ENCODE data around the gene RIPK4.

Gene RIPK4

DNA sequence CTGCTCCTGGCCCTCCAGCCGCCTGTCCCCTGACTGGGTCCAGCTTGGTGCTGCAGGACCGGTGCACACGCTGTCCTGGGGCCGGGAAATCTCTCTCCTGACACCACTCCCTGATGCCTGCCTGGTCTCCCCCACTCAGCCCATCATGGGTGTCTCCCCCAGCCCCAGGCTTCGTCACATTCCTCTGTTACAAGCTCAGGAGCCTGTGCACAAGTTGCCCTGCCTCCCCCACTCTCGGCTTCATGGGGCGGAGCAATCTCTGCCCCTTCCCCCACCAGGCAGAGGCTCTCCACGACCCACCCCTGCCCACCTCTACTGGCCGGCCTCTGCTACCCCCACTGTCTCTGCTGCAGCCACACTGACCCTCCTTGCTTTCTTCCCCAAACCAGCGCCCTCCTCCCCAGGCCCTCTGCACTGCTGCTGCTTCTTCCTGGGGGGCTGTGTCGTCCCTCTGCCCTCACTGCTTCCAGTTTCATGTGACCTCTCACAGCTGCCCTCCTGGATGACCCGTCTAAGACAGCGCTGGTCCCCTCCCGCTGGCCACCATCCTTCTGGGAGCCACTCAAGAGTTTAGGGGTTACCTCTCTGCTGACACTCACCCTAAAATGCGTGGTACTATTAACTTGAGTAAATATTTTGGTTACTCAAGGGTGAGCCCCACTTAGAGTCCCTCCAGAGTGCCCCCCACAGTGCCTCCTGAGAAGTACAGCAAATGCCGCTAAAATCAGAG lies 5.7 kb upstream of the RIPK4 start:
- ChIA-PET CTCF (no interaction called here), POLR2A (interaction anchor here (1.6 kb wide), 1 partner anchor 11 kb away, joined by 6 read pairs; no protein-coding TSS in a partner anchor)
- TF ChIP-seq BHLHE40 (IDR thresholded peaks at IDR 0.05; ENCODE audit: borderline replicate concordance): no peak
- no peak for TF ChIP-seq CTBP1 (IDR thresholded peaks at IDR 0.05; ENCODE audit: borderline replicate concordance)
- no peak for TF ChIP-seq LEF1 (IDR thresholded peaks at IDR 0.05; ENCODE audit: borderline replicate concordance)
- TF ChIP-seq L3MBTL2 (conservative IDR thresholded peaks at IDR 0.05): no peak
- no peak for TF ChIP-seq TARDBP (IDR thresholded peaks at IDR 0.05)
- TF ChIP-seq SUZ12 (IDR thresholded peaks at IDR 0.05): no peak
- TF ChIP-seq FOXK2 (IDR thresholded peaks at IDR 0.05): no peak
- TF ChIP-seq NFRKB (IDR thresholded peaks at IDR 0.05): no peak
- no peak for TF ChIP-seq FOXA1 (IDR thresholded peaks at IDR 0.05)
- no peak for TF ChIP-seq FOXM1 (IDR thresholded peaks at IDR 0.05; ENCODE audit: borderline replicate concordance)
- TF ChIP-seq ZNF384 (IDR thresholded peaks at IDR 0.05): no peak
- TF ChIP-seq HDGF (IDR thresholded peaks at IDR 0.05; ENCODE audit: borderline replicate concordance): no peak
- no peak for TF ChIP-seq ELF4 (IDR thresholded peaks at IDR 0.05)
- TF ChIP-seq SP1 (IDR thresholded peaks at IDR 0.05): no peak
- TF ChIP-seq PKNOX1 (IDR thresholded peaks at IDR 0.05): no peak
- no peak for TF ChIP-seq ARNT (IDR thresholded peaks at IDR 0.05)
- DNase-seq (ENCODE audit: extremely low spot score): no peak

DNA sequence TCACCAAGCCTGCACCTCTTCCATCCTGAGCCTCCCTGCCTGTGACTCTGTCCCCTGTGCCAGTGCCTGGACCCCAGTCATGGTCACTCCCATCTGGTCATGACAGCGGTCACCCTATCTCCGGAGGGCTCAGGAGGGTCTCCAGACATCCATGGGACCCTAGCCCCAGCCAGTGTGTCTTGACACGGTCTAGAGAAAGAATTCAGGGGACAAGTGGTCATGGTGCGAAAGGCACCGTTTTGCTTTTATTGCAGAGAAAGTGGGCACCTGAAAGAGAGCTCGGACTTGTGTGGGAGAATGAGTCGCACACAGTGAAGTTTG lies 4.7 kb upstream of the RIPK4 start:
- no peak for DNase-seq (ENCODE audit: extremely low spot score)
- ChIA-PET POLR2A (interaction anchor here (1.6 kb wide), 1 partner anchor 10 kb away, joined by 6 read pairs; no protein-coding TSS in a partner anchor), CTCF (no interaction called here)
- TF ChIP-seq L3MBTL2 (conservative IDR thresholded peaks at IDR 0.05) (no peak), HDGF (IDR thresholded peaks at IDR 0.05; ENCODE audit: borderline replicate concordance) (no peak), ZNF384 (IDR thresholded peaks at IDR 0.05) (no peak), TARDBP (IDR thresholded peaks at IDR 0.05) (no peak), PKNOX1 (IDR thresholded peaks at IDR 0.05) (no peak), ARNT (IDR thresholded peaks at IDR 0.05) (no peak), SP1 (IDR thresholded peaks at IDR 0.05) (no peak), ELF4 (IDR thresholded peaks at IDR 0.05) (no peak), BHLHE40 (IDR thresholded peaks at IDR 0.05; ENCODE audit: borderline replicate concordance) (no peak)

- POLR2A ChIA-PET: interaction anchor here (1.6 kb wide), 1 partner anchor 10 kb away, joined by 6 read pairs; no protein-coding TSS in a partner anchor
- CTCF ChIA-PET: no interaction called here
- TF ChIP-seq PKNOX1 (IDR thresholded peaks at IDR 0.05) (no peak), LEF1 (IDR thresholded peaks at IDR 0.05; ENCODE audit: borderline replicate concordance) (no peak), BHLHE40 (IDR thresholded peaks at IDR 0.05; ENCODE audit: borderline replicate concordance) (no peak), FOXA1 (IDR thresholded peaks at IDR 0.05) (no peak), FOXK2 (IDR thresholded peaks at IDR 0.05) (no peak), NFRKB (IDR thresholded peaks at IDR 0.05) (no peak), ZNF384 (IDR thresholded peaks at IDR 0.05) (no peak), L3MBTL2 (conservative IDR thresholded peaks at IDR 0.05) (no peak), SUZ12 (IDR thresholded peaks at IDR 0.05) (no peak), ARNT (IDR thresholded peaks at IDR 0.05) (no peak)
- no peak for DNase-seq (ENCODE audit: extremely low spot score)
These were observed 4.2 kb upstream of the RIPK4 start for GRCh38 chr21:41770901-41771624.

- no peak for TF ChIP-seq ZNF384 (IDR thresholded peaks at IDR 0.05)
- no peak for TF ChIP-seq SP1 (IDR thresholded peaks at IDR 0.05)
- no peak for TF ChIP-seq BHLHE40 (IDR thresholded peaks at IDR 0.05; ENCODE audit: borderline replicate concordance)
- TF ChIP-seq PKNOX1 (IDR thresholded peaks at IDR 0.05): no peak
- no peak for DNase-seq (ENCODE audit: extremely low spot score)
- ChIA-PET CTCF (interaction anchor here (0.6 to 1.4 kb wide), 2 partner anchors 8 to 20 kb away, joined by 3 to 4 read pairs; no protein-coding TSS in a partner anchor), POLR2A (no interaction called here)
These were observed 3.1 kb upstream of the RIPK4 start for GRCh38 chr21:41769933-41770332.

- DNase-seq (ENCODE audit: extremely low spot score): no peak
- ChIA-PET POLR2A (no interaction called here), CTCF (interaction anchor here (0.6 to 1.4 kb wide), 2 partner anchors 9 to 20 kb away, joined by 3 to 4 read pairs; no protein-coding TSS in a partner anchor)
- TF ChIP-seq NFRKB (IDR thresholded peaks at IDR 0.05) (no peak), PKNOX1 (IDR thresholded peaks at IDR 0.05) (no peak), LEF1 (IDR thresholded peaks at IDR 0.05; ENCODE audit: borderline replicate concordance) (no peak), FOXM1 (IDR thresholded peaks at IDR 0.05; ENCODE audit: borderline replicate concordance) (no peak), SP1 (IDR thresholded peaks at IDR 0.05) (no peak), L3MBTL2 (conservative IDR thresholded peaks at IDR 0.05) (no peak), FOXA1 (IDR thresholded peaks at IDR 0.05) (no peak), ELF4 (IDR thresholded peaks at IDR 0.05) (no peak), FOXK2 (IDR thresholded peaks at IDR 0.05) (no peak), CTBP1 (IDR thresholded peaks at IDR 0.05; ENCODE audit: borderline replicate concordance) (no peak), BHLHE40 (IDR thresholded peaks at IDR 0.05; ENCODE audit: borderline replicate concordance) (no peak), HDGF (IDR thresholded peaks at IDR 0.05; ENCODE audit: borderline replicate concordance) (no peak), TARDBP (IDR thresholded peaks at IDR 0.05) (no peak), ARNT (IDR thresholded peaks at IDR 0.05) (no peak), SUZ12 (IDR thresholded peaks at IDR 0.05) (no peak), ZNF384 (IDR thresholded peaks at IDR 0.05) (no peak)
These were observed 2.7 kb upstream of the RIPK4 start for GRCh38 chr21:41769521-41769920.

Measured in HEK293T (cell line).